HCT116 (cell line): ENCODE measurements around the gene COG5. TPM values are rescaled to one million over a fixed set of nuclear protein-coding genes. Genes with fewer than 3 reads are reported as not detected.

Experiments used
- ATAC-seq: fragments of 200-7000 bp; cut with Tn5 transposase; 2 replicates; pipeline ENCODE4 v1.9.1; 2020; ENCODE audit warnings: mild to moderate bottlenecking, moderate library complexity
- BruUV-seq: library from RNA; stranded (reverse); fragments of 400-500 nt; replicated peaks from 2 replicates; lab custom pipeline; 2021; lab: Mats Ljungman, UMichigan
- CTCF ChIA-PET: fragments of 300-600 bp; sonication (Branson Sonifier 250); formaldehyde crosslinking; loops from one replicate; lab custom pipeline; 2021; ENCODE audit warnings: antibody characterized with exemption; lab: Charles Lee
- POLR2A ChIA-PET: fragments of 300-600, 350-600 bp; sonication (Branson Sonifier 250); formaldehyde crosslinking; loops from one replicate; lab custom pipeline; 2021; ENCODE audit warnings: antibody characterized with exemption; lab: Charles Lee
- RAD21 ChIA-PET, 2 experiments: fragments of 300-600 bp; sonication (Branson Sonifier 250); formaldehyde crosslinking; loops; one replicate each; lab custom pipeline; 2023; ENCODE audit warnings: low total read pairs in 2 of 2; ENCODE audit not compliant: uncharacterized antibody in 2 of 2, unreplicated experiment in 2 of 2, low non-redundant PET in 1 of 2; lab: Charles Lee
- DNase-seq: peaks from one replicate; pipeline ENCODE4 v3.0.0-alpha.2; 2010; ENCODE audit warnings: low read depth, low spot score
- H2AFZ ChIP-seq: fragments of 200-600 bp; shearing (Covaris generic), sonication (generic); 2 replicates; pipeline ENCODE4 v1.6.1; 2017; ENCODE audit warnings: low read depth, mixed run types, mixed read lengths, antibody characterized with exemption, low read length; ENCODE audit not compliant: poor library complexity, severe bottlenecking
- H3K27ac ChIP-seq: 2 replicates; pipeline ENCODE4 v1.5.1; 2012; ENCODE audit warnings: low read depth, low read length
- H3K27me3 ChIP-seq: fragments of 200-600 bp; sonication (generic); 2 replicates; pipeline ENCODE4 v1.6.1; 2016; ENCODE audit warnings: mixed run types, low read length, mixed read lengths; ENCODE audit not compliant: insufficient read depth
- H3K36me3 ChIP-seq, 2 experiments: fragments of 200-500 bp in 1 of 2; fragments of 200-600 bp in 1 of 2; sonication (Bioruptor generic) in 1 of 2; sonication (generic) in 1 of 2; 2 replicates each; pipeline versions ENCODE4 v1.5.1 to v1.6.1; 2014 to 2016; ENCODE audit warnings: low read length in 2 of 2, inconsistent platforms in 1 of 2, mixed read lengths in 1 of 2, mixed run types in 1 of 2; ENCODE audit not compliant: insufficient read depth in 2 of 2, control insufficient read depth in 1 of 2
- H3K4me1 ChIP-seq, 2 experiments: fragments of 200-600 bp in 1 of 2; sonication (generic) in 1 of 2; 2 replicates each; pipeline versions ENCODE4 v1.5.1 to v1.6.1; 2012 to 2017; ENCODE audit warnings: low read length in 2 of 2, inconsistent platforms in 1 of 2, mild to moderate bottlenecking in 1 of 2, mixed read lengths in 1 of 2, mixed run types in 1 of 2, moderate library complexity in 1 of 2; ENCODE audit not compliant: insufficient read depth in 2 of 2, control insufficient read depth in 1 of 2
- H3K4me2 ChIP-seq: fragments of 200-600 bp; sonication (generic); 2 replicates; pipeline ENCODE4 v1.6.1; 2017; ENCODE audit warnings: mixed run types, low read length, mixed read lengths
- H3K4me3 ChIP-seq, 2 experiments: fragments of 200-600 bp in 1 of 2; sonication (generic) in 1 of 2; replicated peaks in 1 of 2; 2 replicates each; pipeline ENCODE4 v1.5.1; 2011 to 2016; ENCODE audit warnings: low read length in 2 of 2, control low read depth in 1 of 2, low read depth in 1 of 2, mild to moderate bottlenecking in 1 of 2, mixed read lengths in 1 of 2, mixed run types in 1 of 2
- H3K79me2 ChIP-seq: fragments of 200-600 bp; sonication (generic); 2 replicates; pipeline ENCODE4 v1.6.1; 2017; ENCODE audit warnings: mild to moderate bottlenecking, mixed run types, low read length, moderate library complexity, mixed read lengths; ENCODE audit not compliant: insufficient read depth
- H3K9ac ChIP-seq: fragments of 200-600 bp; sonication (generic); 2 replicates; pipeline ENCODE4 v1.6.1; 2016; ENCODE audit warnings: low read length, mixed read lengths
- H3K9me2 ChIP-seq: fragments of 200-600 bp; sonication (generic), shearing (Covaris generic); 2 replicates; pipeline ENCODE4 v1.6.1; 2017; ENCODE audit warnings: mixed run types, mild to moderate bottlenecking, moderate library complexity; ENCODE audit not compliant: insufficient read depth
- H3K9me3 ChIP-seq, 2 experiments: fragments of 200-500 bp in 1 of 2; fragments of 200-600 bp in 1 of 2; sonication (Bioruptor generic) in 1 of 2; sonication (generic) in 1 of 2; 2 replicates each; pipeline ENCODE4 v1.6.1; 2014 to 2017; ENCODE audit warnings: low read length in 2 of 2, mixed read lengths in 2 of 2, inconsistent platforms in 1 of 2, low read depth in 1 of 2, mild to moderate bottlenecking in 1 of 2, mixed run types in 1 of 2, moderate library complexity in 1 of 2; ENCODE audit not compliant: control insufficient read depth in 1 of 2, insufficient read depth in 1 of 2
- H4K20me1 ChIP-seq: fragments of 200-600 bp; sonication (generic), shearing (Covaris generic); 2 replicates; pipeline ENCODE4 v1.6.1; 2017; ENCODE audit warnings: mixed run types, mild to moderate bottlenecking, moderate library complexity; ENCODE audit not compliant: insufficient read depth
- CBX3 ChIP-seq: IDR thresholded peaks from 2 replicates; pipeline ENCODE4 v1.6.1; 2012; ENCODE audit warnings: low read depth
- CEBPB ChIP-seq: IDR thresholded peaks from 2 replicates; pipeline ENCODE4 v1.6.1; 2012; ENCODE audit warnings: low read depth
- EGR1 ChIP-seq: IDR thresholded peaks from 2 replicates; pipeline ENCODE4 v1.6.1; 2012; ENCODE audit warnings: low read depth
- ELF1 ChIP-seq: IDR thresholded peaks from 2 replicates; pipeline ENCODE4 v1.6.1; 2012; ENCODE audit warnings: low read depth, borderline replicate concordance
- EZH2 ChIP-seq: fragments of 200-600 bp; sonication (generic); IDR thresholded peaks from 2 replicates; pipeline ENCODE4 v1.6.1; 2017; ENCODE audit warnings: antibody characterized with exemption, mixed run types
- EZH2phosphoT487 ChIP-seq: fragments of 200-600 bp; IDR thresholded peaks from 2 replicates; pipeline ENCODE4 v1.6.1; 2018; ENCODE audit warnings: antibody characterized with exemption, borderline replicate concordance
- JUND ChIP-seq: IDR thresholded peaks from 2 replicates; pipeline ENCODE4 v1.6.1; 2012
- POLR2A ChIP-seq: IDR thresholded peaks from 2 replicates; pipeline ENCODE4 v1.7.0; 2011; ENCODE audit warnings: borderline replicate concordance; ENCODE audit not compliant: insufficient read depth, insufficient read length; ENCODE audit errors: extremely low read depth
- POLR2AphosphoS5 ChIP-seq: IDR thresholded peaks from 2 replicates; pipeline ENCODE4 v1.6.1; 2011; ENCODE audit warnings: mild to moderate bottlenecking, low read depth, low read length, moderate library complexity
- RAD21 ChIP-seq: IDR thresholded peaks from 2 replicates; pipeline ENCODE4 v1.6.1; 2012; ENCODE audit warnings: low read depth, mild to moderate bottlenecking
- SIN3A ChIP-seq: IDR thresholded peaks from 2 replicates; pipeline ENCODE4 v1.6.1; 2012; ENCODE audit warnings: low read depth
- SP1 ChIP-seq: IDR thresholded peaks from 2 replicates; pipeline ENCODE4 v1.6.1; 2012; ENCODE audit warnings: low read depth
- SRF ChIP-seq: IDR thresholded peaks from 2 replicates; pipeline ENCODE4 v1.6.1; 2012; ENCODE audit warnings: low read depth
- ZFX ChIP-seq: fragments of 450-650 bp; IDR thresholded peaks from 2 replicates; pipeline ENCODE4 v1.6.1; 2017
- intact Hi-C: fragments of 100-400 bp; cut with micrococcal nuclease; formaldehyde crosslinking; loops from 2 replicates; pipeline ENCODE4 v1.10.0; 2022
- total RNA-seq: library from RNA; stranded (reverse); gene quantifications from one replicate; pipeline ENCODE4 v1.2.1, GENCODE V29; 2021; ENCODE audit not compliant: unreplicated experiment
- TF ChIP-seq, protein P1 (sequence below): IDR thresholded peaks from 2 replicates; pipeline ENCODE4 v1.6.1; 2012; ENCODE audit warnings: low read depth
- TF ChIP-seq, protein P2 (sequence below), 3 experiments: fragments of 200-600 bp in 1 of 3; sonication (generic) in 1 of 3; IDR thresholded peaks in 2 of 3; conservative IDR thresholded peaks in 1 of 3; 2 replicates each; pipeline ENCODE4 v1.5.1; 2012 to 2017; ENCODE audit warnings: low read depth in 2 of 3, low read length in 2 of 3, antibody characterized with exemption in 1 of 3, borderline replicate concordance in 1 of 3, control low read depth in 1 of 3, mild to moderate bottlenecking in 1 of 3, mixed read lengths in 1 of 3, mixed run types in 1 of 3, moderate library complexity in 1 of 3; ENCODE audit not compliant: insufficient read depth in 1 of 3
- TF ChIP-seq, protein P3 (sequence below): IDR thresholded peaks from 2 replicates; pipeline ENCODE4 v1.6.1; 2011; ENCODE audit warnings: mild to moderate bottlenecking, low read length, moderate library complexity; ENCODE audit not compliant: insufficient replicate concordance; ENCODE audit errors: extremely low read depth
- TF ChIP-seq, protein P4 (sequence below): IDR thresholded peaks from 2 replicates; pipeline ENCODE4 v1.6.1; 2012
- TF ChIP-seq, protein P5 (sequence below): IDR thresholded peaks from 2 replicates; pipeline ENCODE4 v1.6.1; 2012

Gene COG5
- total RNA-seq, 1 experiment from 2014 or later: 30.7 TPM

DNA sequence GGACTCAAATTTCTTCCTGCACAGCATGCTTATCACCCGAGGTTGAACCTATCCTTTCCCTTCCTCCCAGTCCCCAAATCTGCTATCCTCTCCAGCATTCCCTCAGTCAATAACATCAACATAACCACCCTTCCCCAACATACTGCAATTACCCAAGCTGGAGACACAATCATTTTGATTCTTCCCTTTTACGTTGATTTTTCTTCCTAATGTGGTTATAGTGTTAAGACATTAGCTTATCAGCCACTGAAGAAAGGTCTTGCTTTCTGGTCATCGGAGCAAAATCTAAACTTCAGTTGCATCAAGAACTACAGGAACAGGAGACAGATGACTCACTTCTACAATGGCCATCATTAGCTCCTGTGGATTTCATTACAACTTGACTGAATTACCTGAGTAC, 398.4 kb downstream of the COG5 start:
- intact Hi-C loops: loop anchor here (5.0 kb wide), 1 partner anchor 503 kb away; the partner anchor contains the start of gene CCDC71L
- peaks cover 1 to 14% of the 10 kb centered on the region in 2 experiments; a peak in 3 of 4 replicates for H3K4me1 ChIP-seq
- H3K9ac ChIP-seq: no peak overlapping the region
- no peak for ATAC-seq
- BruUV-seq: no TSS peak
- RAD21 ChIA-PET: no interaction called here
- H3K79me2 ChIP-seq: peaks cover 6% of the 10 kb centered on the region; the same call in 1 of the 2 replicates
- TF ChIP-seq ELF1 (no peak), EZH2phosphoT487 (no peak), SRF (no peak), EGR1 (no peak), CBX3 (no peak), EZH2 (no peak), POLR2AphosphoS5 (no peak), RAD21 (no peak), SP1 (no peak), CEBPB (no peak), ZFX (no peak), JUND (no peak), SIN3A (no peak), POLR2A (no peak)
- TF ChIP-seq, protein P1, sequence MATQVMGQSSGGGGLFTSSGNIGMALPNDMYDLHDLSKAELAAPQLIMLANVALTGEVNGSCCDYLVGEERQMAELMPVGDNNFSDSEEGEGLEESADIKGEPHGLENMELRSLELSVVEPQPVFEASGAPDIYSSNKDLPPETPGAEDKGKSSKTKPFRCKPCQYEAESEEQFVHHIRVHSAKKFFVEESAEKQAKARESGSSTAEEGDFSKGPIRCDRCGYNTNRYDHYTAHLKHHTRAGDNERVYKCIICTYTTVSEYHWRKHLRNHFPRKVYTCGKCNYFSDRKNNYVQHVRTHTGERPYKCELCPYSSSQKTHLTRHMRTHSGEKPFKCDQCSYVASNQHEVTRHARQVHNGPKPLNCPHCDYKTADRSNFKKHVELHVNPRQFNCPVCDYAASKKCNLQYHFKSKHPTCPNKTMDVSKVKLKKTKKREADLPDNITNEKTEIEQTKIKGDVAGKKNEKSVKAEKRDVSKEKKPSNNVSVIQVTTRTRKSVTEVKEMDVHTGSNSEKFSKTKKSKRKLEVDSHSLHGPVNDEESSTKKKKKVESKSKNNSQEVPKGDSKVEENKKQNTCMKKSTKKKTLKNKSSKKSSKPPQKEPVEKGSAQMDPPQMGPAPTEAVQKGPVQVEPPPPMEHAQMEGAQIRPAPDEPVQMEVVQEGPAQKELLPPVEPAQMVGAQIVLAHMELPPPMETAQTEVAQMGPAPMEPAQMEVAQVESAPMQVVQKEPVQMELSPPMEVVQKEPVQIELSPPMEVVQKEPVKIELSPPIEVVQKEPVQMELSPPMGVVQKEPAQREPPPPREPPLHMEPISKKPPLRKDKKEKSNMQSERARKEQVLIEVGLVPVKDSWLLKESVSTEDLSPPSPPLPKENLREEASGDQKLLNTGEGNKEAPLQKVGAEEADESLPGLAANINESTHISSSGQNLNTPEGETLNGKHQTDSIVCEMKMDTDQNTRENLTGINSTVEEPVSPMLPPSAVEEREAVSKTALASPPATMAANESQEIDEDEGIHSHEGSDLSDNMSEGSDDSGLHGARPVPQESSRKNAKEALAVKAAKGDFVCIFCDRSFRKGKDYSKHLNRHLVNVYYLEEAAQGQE: no peak
- TF ChIP-seq, protein P2, sequence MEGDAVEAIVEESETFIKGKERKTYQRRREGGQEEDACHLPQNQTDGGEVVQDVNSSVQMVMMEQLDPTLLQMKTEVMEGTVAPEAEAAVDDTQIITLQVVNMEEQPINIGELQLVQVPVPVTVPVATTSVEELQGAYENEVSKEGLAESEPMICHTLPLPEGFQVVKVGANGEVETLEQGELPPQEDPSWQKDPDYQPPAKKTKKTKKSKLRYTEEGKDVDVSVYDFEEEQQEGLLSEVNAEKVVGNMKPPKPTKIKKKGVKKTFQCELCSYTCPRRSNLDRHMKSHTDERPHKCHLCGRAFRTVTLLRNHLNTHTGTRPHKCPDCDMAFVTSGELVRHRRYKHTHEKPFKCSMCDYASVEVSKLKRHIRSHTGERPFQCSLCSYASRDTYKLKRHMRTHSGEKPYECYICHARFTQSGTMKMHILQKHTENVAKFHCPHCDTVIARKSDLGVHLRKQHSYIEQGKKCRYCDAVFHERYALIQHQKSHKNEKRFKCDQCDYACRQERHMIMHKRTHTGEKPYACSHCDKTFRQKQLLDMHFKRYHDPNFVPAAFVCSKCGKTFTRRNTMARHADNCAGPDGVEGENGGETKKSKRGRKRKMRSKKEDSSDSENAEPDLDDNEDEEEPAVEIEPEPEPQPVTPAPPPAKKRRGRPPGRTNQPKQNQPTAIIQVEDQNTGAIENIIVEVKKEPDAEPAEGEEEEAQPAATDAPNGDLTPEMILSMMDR (IDR thresholded peaks at IDR 0.05 in 2 of 3, conservative IDR thresholded peaks at IDR 0.05 in 1 of 3; ENCODE audit: borderline replicate concordance in 1 of 3, insufficient read depth in 1 of 3, low read depth in 2 of 3, low read length in 2 of 3): no peak
- TF ChIP-seq, protein P3, sequence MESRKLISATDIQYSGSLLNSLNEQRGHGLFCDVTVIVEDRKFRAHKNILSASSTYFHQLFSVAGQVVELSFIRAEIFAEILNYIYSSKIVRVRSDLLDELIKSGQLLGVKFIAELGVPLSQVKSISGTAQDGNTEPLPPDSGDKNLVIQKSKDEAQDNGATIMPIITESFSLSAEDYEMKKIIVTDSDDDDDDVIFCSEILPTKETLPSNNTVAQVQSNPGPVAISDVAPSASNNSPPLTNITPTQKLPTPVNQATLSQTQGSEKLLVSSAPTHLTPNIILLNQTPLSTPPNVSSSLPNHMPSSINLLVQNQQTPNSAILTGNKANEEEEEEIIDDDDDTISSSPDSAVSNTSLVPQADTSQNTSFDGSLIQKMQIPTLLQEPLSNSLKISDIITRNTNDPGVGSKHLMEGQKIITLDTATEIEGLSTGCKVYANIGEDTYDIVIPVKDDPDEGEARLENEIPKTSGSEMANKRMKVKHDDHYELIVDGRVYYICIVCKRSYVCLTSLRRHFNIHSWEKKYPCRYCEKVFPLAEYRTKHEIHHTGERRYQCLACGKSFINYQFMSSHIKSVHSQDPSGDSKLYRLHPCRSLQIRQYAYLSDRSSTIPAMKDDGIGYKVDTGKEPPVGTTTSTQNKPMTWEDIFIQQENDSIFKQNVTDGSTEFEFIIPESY: no peak
- TF ChIP-seq, protein P4, sequence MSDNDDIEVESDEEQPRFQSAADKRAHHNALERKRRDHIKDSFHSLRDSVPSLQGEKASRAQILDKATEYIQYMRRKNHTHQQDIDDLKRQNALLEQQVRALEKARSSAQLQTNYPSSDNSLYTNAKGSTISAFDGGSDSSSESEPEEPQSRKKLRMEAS: no peak
- TF ChIP-seq, protein P5, sequence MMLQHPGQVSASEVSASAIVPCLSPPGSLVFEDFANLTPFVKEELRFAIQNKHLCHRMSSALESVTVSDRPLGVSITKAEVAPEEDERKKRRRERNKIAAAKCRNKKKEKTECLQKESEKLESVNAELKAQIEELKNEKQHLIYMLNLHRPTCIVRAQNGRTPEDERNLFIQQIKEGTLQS: no peak
- TF ChIP-seq, all 23 proteins: peak for 0
- Histone ChIP-seq H3K9me2 (no peaks in the 10 kb centered on the region), H4K20me1 (no peaks in the 10 kb centered on the region), H3K27me3 (no peaks in the 10 kb centered on the region), H3K4me3 (no peak overlapping the region), H3K4me2 (no peak overlapping the region), H3K36me3 (no peaks in the 10 kb centered on the region), H2AFZ (no peak overlapping the region), H3K9me3 (no peaks in the 10 kb centered on the region), H3K27ac (no peak overlapping the region)
- no peak for DNase-seq
- POLR2A ChIA-PET: no interaction called here
- CTCF ChIA-PET: interaction anchor here (3.1 kb wide), 1 partner anchor 18 kb away, joined by 9 read pairs; no protein-coding TSS in a partner anchor
